Brain microvascular endothelial cell (primary cell): ENCODE measurements around the gene ATMIN.
A peak's percentile ranks its signal among the peaks of the same experiment; 100 is the strongest.

Experiments
- DNase-seq: peaks from one replicate; pipeline ENCODE4 v3.0.0-alpha.2; 2020
- H3K27ac ChIP-seq: fragments of 250-450 bp; sonication (Bioruptor Pico); 2 replicates; pipeline ENCODE4 v1.5.1; 2020; ENCODE audit warnings: mild to moderate bottlenecking, moderate library complexity
- H3K27me3 ChIP-seq: fragments of 250-450 bp; sonication (Bioruptor Pico); replicated peaks from 2 replicates; pipeline ENCODE4 v1.5.1; 2020; ENCODE audit warnings: mild to moderate bottlenecking
- H3K36me3 ChIP-seq: fragments of 250-450 bp; sonication (Bioruptor Pico); replicated peaks from 2 replicates; pipeline ENCODE4 v1.5.1; 2020; ENCODE audit warnings: mild to moderate bottlenecking
- H3K4me3 ChIP-seq: 2 replicates; pipeline ENCODE4 v1.5.1; 2011; ENCODE audit warnings: low read depth, mild to moderate bottlenecking, control low read depth, low read length, moderate library complexity
- in situ Hi-C: cut with HindIII; loops from 2 replicates; pipeline ENCODE4 v1.10.0; 2017; ENCODE audit warnings: low sequenced_read_pairs, low pct_ligation_motif_present
- TF ChIP-seq, protein P1 (sequence below): IDR thresholded peaks from 2 replicates; pipeline ENCODE4 v1.5.1; 2011; ENCODE audit warnings: low read depth, mild to moderate bottlenecking, moderate library complexity, low read length, control low read depth, inconsistent platforms; ENCODE audit errors: missing control alignments

ATMIN gene

DNA sequence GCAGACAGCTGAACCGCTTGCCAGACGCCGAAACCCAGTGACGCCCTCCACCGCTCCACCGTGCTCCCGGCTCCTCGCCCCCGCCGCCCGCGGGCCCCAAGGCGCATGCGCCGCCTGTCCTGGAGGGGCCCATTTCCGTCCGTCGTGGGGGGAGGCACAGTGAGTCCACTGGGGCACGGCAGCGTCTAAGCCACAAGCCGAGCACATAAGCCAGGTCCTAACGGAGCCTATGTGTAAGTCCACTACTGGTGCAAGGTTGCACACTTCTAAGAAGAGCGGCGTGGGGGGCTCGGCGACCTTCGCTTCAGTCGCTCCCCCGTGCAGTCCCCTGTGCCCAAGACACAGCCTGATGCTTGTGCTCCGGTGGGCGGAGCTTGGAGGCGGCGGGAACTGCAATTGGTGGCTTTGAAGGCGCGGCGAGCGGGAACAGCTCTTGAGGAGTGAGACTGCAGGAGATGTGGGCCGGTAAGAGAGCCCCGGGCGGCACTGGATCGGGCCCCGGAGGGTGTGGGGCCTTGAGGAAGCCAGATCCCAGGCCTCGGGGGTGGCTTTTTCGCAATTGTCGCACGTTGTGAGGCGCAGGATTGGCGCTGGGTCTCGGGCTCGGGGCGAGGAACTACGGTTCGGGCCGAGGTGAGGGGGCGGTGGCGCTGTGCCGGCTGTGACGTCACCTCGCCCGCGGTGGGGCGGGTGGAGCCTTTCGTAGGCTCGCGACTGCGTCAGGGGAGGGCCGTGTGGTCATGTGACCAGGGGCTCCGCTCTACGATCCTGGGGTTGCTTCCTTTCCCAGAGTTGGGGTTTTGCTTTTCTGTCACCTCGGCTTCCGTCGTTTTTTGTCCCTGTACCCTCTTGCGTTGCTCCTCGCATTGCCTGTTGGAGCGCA lies 28.6 kb upstream of the ATMIN start, which contains the start of the genes CENPN and CMC2:
TSS of gene CENPN (plus strand) at position 402 of the 883 bp plus-strand sequence. CDS start 4,726 bp downstream, outside the sequence.
TSS of gene CMC2 (minus strand) at position 73 of the 883 bp plus-strand sequence. CDS start 9,491 bp downstream, outside the sequence.
- peak within 1 kb of the TSS; percentile 90 for H3K4me3 ChIP-seq
- in situ Hi-C loops = no loop called here
- TF ChIP-seq, protein P1, sequence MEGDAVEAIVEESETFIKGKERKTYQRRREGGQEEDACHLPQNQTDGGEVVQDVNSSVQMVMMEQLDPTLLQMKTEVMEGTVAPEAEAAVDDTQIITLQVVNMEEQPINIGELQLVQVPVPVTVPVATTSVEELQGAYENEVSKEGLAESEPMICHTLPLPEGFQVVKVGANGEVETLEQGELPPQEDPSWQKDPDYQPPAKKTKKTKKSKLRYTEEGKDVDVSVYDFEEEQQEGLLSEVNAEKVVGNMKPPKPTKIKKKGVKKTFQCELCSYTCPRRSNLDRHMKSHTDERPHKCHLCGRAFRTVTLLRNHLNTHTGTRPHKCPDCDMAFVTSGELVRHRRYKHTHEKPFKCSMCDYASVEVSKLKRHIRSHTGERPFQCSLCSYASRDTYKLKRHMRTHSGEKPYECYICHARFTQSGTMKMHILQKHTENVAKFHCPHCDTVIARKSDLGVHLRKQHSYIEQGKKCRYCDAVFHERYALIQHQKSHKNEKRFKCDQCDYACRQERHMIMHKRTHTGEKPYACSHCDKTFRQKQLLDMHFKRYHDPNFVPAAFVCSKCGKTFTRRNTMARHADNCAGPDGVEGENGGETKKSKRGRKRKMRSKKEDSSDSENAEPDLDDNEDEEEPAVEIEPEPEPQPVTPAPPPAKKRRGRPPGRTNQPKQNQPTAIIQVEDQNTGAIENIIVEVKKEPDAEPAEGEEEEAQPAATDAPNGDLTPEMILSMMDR = peak; percentile 23

DNA sequence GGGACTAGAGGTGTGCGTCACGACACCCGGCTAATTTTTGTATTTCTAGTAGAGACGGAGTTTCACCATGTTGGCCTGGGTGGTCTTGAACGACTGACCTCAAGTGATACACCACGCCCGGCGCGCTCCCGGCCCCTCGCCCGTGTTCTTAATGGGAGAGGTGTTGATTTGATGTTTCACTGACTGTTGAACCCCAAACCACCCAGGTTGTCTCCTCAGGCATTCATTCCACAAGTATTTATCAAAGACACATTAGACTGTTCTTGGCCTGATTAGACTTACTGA lies 27.2 kb upstream of the ATMIN start:
- TF ChIP-seq, protein P1 = no peak
- Histone ChIP-seq H3K4me3 (peak overlapping the region; percentile 90), H3K27me3 (no peaks in the 10 kb centered on the region), H3K27ac (peak overlapping the region; percentile 99), H3K36me3 (peaks cover 5% of the 10 kb centered on the region)
- in situ Hi-C loops = no loop called here
- no peak for DNase-seq

More for the DNA sequence above, 28.6 kb upstream of the ATMIN start, which contains the start of the genes CENPN and CMC2:
- H3K27me3 ChIP-seq = no peaks in the 10 kb centered on the region
- no peaks in the 10 kb centered on the region for H3K36me3 ChIP-seq
- DNase-seq = peak; percentile 99
- peak within 1 kb of the TSS; percentile 99 for H3K27ac ChIP-seq

DNA sequence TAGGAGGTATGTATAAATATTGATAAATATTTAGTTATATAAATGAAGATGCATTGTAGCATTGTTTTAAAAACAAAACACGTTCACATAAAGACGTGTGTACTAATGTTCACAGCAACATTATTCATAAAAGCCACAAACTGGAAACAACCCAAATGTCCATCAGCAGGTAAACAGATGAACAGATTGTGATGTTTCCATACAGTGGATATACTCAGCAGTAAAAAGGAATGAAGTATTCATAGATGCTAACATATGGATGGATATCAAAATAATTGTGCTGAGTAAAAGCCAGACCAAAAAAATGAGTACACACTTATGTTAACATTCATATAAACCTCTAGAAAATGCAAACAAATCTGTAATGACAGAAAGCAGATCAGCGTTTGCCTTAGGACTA lies 22.7 kb upstream of the ATMIN start:
- no peak overlapping the region for H3K4me3 ChIP-seq
- TF ChIP-seq, protein P1 = no peak
- H3K27ac ChIP-seq = no peak overlapping the region
- in situ Hi-C loops = no loop called here
- H3K27me3 ChIP-seq = no peaks in the 10 kb centered on the region
- DNase-seq = no peak
- peaks cover 20% of the 10 kb centered on the region for H3K36me3 ChIP-seq

DNA sequence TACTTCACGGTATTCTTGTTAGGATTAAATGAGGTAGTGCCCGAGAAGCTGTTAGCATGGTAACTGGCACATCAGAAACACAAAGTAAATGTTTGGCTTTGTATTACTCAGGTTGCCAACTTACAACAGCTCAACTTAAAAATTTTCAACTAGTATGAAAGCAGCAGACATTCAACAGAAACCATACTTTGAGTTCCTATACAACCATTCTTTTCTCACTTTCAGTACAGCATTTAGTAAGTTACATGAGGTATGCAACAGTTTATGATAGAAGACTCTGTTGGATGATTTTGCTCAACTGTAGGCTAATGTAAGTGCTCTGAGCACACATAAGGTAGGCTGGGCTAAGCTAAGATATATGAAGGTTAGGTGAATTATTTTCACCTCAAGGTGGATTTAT lies 21.0 kb upstream of the ATMIN start:
- Histone ChIP-seq H3K27me3 (no peaks in the 10 kb centered on the region), H3K27ac (no peak overlapping the region), H3K36me3 (peaks cover 29% of the 10 kb centered on the region), H3K4me3 (no peak overlapping the region)
- TF ChIP-seq, protein P1 = no peak
- no peak for DNase-seq
- in situ Hi-C loops = no loop called here

DNA sequence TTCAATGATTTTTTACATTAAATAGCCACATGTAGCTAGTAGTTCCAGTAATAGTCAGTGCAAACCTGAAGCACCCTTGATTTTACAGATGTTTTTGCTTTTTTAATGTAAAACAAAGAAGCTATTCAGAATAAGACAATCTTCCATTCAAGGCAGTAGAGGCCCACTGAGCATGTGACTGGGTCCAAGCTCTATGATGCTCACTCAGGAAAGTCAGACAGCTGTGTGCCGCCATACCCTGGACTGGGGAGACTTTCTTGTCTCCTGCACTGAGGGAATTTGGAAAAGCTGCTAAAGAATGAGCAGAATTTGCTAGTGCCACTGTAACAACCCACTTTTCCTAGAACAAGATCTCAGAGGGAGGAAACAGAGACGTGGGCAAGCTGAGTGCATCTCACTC lies 17.1 kb upstream of the ATMIN start:
- TF ChIP-seq, protein P1 = no peak
- H3K27ac ChIP-seq = no peak overlapping the region
- in situ Hi-C loops = no loop called here
- no peak for DNase-seq
- H3K4me3 ChIP-seq = no peak overlapping the region
- no peaks in the 10 kb centered on the region for H3K27me3 ChIP-seq
- peaks cover 48% of the 10 kb centered on the region for H3K36me3 ChIP-seq
